ENCODE results near the gene ATF6. TPM values are rescaled to one million over a fixed set of nuclear protein-coding genes. Genes with fewer than 3 reads are reported as not detected.
"Not testable (repeated sequence)": the region's sequence is repeated elsewhere in the genome, so short reads cannot be mapped to it uniquely, and the experiment has no call there.

Gene ATF6, protein sequence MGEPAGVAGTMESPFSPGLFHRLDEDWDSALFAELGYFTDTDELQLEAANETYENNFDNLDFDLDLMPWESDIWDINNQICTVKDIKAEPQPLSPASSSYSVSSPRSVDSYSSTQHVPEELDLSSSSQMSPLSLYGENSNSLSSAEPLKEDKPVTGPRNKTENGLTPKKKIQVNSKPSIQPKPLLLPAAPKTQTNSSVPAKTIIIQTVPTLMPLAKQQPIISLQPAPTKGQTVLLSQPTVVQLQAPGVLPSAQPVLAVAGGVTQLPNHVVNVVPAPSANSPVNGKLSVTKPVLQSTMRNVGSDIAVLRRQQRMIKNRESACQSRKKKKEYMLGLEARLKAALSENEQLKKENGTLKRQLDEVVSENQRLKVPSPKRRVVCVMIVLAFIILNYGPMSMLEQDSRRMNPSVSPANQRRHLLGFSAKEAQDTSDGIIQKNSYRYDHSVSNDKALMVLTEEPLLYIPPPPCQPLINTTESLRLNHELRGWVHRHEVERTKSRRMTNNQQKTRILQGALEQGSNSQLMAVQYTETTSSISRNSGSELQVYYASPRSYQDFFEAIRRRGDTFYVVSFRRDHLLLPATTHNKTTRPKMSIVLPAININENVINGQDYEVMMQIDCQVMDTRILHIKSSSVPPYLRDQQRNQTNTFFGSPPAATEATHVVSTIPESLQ
- 10 to 100 TPM; 27.0 to 37.5 (median 32.4) TPM for polyA plus RNA-seq (ENCODE audit: insufficient read length in 4 of 4)

DNA sequence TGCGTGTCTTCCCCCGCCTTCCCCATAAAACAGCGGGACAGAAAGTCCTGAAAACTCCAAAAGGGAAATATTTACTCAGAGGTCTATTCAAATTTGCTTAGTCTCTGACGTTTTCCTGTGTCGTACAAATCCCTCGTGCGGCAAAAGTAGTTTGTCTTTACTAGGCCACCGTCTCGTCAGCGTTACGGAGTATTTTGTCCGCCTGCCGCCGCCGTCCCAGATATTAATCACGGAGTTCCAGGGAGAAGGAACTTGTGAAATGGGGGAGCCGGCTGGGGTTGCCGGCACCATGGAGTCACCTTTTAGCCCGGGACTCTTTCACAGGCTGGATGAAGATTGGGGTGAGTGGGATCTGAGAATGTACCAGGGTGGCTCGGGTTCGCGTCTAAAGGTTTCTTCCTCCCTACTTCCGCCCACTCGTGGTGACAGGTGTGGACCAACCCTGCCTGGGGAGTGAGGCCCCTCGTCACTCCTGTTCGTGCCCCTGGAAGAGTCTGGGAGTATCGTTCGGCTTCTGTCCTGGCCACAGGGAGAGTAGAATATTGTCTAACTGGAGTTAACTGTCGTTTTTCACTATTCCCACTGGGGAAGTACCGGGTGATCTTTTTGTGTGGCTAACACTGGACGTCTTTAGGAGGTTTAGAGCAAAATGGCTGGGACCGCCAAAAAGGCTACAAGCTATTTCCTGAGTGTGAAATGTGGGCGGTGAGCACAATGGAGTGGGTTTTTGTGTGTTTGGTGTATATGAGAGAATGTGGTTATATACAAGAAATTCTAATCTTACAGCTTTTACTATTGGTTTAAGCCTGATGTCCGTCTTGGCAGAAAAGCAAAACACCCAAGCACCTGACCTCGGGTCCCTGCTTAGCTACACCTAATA, at the start of gene ATF6:
TSS of gene ATF6 (plus strand) at position 219 of the 880 bp plus-strand sequence. CDS start at position 260, 41 bp downstream.
- DNase-seq (ENCODE audit: low read depth in 4 of 4, low spot score in 3 of 4) = peak; percentile 83 to 89 (median 86)

DNA sequence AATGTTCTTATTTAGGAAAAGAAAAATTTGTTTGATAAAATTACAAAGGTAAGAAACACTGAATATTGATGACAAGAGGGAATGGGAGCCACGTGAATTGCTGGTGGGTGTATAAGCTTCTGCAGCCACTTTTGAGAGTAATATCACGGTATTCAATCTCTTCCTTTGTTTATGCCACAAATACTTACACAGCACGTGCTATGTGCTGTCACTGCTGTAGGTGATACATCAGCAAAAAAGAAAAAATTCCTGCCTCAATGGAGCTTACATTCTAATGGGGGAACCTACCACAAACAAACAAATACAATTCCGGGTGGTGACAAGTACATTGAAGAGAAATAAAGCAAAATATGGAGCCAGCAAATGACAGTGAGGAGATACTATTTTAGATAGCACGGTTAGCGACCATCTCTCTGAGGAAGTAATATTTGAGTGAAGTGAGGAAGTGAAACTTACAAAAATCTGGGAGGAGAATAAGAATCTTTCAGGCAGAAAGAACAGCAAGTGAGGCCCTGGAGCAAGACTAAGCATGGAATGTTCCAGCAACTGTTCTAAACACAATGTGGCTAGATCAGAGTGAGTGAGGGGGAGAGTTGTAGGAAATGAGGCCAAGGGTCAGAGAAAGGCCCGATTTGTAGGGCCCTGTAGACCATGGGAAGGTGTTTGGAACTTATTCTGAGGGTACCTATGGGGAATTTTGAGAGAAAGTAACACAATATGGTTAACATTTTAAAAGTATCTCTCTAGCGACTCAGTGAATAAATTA, 47.4 kb upstream of the ATF6 start:
- no peak for DNase-seq (ENCODE audit: low read depth in 4 of 4, low spot score in 3 of 4)

DNA sequence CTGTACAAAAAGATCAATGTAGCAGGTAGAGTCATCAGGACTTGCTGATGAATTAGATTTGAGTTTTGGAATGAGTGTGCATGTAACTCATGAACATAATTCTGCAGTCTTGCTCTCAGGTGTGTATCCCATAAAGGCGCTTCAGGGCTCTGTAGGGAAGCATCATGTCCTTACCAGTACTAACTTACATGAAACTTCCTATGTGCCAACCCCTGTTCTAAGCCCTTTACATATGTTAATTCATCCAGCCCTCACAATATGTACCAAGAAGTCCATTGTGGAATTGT, 46.9 kb upstream of the ATF6 start:
- no peak for DNase-seq (ENCODE audit: low read depth in 4 of 4, low spot score in 3 of 4)

DNA sequence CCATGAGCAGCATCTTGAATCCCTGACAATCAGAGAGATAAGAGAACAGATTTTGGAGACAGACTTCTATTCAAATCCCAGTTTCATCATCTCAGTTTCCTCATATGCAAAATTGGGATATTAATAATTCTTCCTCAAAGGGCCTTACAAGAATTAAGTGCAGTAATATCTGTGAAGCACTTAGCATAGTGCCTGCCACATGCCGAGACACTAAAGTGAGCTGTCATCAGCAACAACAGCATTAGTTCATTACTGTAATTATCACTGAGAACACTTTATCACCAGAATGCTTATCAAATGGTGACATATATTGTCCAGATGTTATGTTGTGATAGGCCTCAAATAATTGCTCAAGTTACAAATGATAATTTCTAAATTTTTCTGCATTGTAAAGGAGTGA, 45.7 kb upstream of the ATF6 start:
- no peak for DNase-seq (ENCODE audit: low read depth in 4 of 4, low spot score in 3 of 4)

DNA sequence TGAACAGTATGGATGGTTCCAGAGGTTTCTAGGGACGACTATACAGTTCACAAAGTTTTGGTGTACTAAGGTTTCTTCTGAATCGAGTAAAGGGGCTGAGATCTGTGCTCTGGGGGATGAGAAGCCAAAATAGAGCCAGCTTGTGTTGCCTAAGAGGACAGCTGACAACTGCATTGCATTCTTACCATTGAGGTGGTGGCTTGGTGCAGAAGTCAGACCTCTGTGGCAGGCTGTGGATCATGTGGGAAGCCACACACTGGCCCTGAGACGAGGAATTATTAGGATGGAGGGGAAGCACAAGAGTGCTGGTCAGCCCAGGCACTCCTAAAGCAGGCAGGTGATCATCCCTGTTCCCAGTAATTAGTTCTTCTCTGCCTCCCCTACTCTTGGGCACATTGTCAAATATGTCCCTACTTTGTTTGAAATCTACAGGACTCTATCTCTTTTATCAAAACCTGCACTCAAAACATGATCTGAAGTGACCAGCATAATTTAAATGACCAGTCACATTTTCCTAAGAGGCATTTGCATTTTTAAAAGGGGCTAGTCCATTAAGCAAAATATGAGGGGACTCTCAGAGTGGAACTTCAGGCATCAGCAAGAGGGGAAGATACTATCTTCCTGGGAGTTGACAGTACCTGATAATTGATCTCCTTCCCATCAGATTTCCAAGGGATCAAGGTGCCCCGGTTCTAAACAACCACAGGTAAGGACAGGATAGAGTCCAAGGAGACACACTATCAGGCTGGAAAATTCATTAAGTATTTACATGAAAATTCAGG, 45.0 kb upstream of the ATF6 start, which contains the start of gene FCRLB:
TSS of gene FCRLB (plus strand) at position 589 of the 782 bp plus-strand sequence. CDS start 1,129 bp downstream, outside the sequence.
- no peak for DNase-seq (ENCODE audit: low read depth in 4 of 4, low spot score in 3 of 4)

DNA sequence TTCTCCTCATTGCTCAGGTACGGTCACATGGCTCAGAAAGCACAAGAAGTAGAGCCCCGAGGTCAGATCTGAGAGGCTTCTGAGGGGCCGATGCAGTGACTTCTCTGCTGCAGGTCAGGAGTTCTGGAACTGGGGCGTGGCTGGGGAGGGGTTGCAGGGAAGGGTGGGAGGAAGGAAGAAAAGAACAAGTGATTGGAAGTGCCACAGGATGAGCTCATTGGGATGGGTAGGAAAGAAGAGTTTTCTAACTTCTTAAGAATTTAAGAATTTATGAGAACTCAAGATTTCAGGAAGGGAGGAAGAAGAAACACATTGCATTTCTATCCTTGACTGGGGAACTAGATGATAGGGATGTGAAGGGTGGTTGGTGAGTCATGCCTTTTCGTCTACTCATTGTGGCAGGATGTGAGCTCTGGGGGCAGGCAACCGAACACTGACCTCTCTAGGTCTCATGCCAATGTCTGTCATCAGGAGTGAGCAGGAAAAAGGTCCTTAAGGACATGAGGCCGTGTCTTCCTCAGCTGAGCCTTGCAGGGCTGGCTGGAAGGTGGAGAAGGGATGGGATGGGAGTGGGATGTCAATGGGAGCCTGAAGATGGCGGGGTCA, 44.3 kb upstream of the ATF6 start:
- DNase-seq (ENCODE audit: low read depth in 4 of 4, low spot score in 3 of 4) = no peak

DNA sequence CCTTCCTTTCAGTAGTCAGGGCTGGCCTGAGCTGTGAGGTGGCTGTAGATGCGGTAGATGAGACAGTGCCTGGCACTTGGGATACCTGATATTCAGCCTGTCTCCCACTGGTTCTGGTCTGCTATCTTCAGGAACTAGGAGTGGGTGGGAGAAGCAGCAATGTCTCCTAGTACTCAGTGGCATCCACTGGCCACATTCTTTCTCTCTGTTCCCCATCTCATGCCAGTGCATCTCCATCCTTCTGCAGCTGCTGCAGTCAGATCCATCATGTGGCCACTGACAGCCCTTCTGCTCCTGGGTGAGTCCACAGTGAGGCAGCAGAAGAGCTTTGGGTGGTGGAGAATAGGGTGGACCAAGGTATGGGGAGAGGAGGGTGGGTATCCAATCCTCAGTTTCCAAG, 43.7 kb upstream of the ATF6 start:
- DNase-seq (ENCODE audit: low read depth in 4 of 4, low spot score in 3 of 4) = no peak

DNA sequence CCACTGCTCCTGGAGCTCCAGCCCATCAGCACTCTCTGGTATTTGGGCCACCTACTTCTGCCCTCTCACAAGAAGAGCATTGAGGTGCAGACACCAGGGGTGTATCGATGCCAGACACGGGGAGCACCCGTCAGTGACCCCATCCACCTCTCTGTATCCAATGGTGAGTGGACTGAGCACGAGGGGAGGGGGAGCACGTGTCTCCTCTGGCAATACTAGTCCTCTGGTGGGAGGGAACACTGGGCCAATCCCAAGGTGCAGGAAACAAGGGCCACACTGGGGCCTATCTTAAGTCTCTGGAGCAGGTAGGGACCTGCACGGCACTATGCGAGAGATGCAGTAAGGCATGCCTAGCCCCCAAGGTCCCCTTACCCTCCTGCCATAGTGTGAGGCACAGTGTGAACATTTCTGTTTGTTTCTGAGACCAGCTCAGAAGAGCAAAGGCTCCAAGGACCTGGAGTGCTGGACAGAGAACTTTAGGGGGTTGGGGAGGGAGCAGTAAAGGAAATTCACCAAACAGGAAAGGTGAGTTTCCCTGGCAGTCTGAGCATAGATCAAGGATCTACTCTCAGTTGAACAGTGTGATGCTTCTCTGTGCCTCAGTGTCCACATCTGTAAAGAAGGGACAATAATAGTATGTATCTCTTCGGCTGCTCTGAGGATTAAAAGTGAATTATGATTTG, 42.5 kb upstream of the ATF6 start:
- DNase-seq (ENCODE audit: low read depth in 4 of 4, low spot score in 3 of 4) = no peak

DNA sequence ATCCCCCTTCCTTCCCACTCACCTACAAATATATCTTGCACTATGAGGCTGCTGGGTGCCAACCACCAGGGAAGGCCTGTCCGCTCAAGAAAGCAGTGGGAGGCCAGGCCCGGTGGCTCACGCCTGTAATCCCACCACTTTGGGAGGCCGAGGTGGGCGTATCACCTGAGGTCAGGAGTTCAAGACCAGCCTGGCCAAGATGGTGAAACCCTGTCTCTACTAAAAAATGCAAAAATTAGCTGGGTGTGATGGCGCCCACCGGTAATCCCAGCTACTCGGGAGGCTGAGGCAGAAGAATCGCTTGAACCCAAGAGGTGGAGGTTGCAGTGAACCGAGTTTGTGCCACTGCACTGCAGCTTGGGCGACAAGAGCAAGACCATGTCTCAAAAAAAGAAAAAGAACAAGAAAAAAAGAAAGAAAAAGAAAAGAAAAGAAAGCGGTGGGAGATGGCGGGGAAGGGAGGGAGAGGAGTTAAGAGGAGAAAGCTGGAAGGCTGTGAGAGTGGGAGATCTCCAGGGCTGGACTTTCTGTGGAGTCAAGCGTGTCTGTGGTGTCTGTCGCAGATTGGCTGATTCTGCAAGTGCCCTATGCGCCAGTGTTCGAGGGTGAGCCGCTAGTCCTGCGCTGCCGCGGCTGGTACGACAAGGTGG, 40.7 kb upstream of the ATF6 start:
- not testable (repeated sequence) for DNase-seq (ENCODE audit: low read depth in 4 of 4, low spot score in 3 of 4)

DNA sequence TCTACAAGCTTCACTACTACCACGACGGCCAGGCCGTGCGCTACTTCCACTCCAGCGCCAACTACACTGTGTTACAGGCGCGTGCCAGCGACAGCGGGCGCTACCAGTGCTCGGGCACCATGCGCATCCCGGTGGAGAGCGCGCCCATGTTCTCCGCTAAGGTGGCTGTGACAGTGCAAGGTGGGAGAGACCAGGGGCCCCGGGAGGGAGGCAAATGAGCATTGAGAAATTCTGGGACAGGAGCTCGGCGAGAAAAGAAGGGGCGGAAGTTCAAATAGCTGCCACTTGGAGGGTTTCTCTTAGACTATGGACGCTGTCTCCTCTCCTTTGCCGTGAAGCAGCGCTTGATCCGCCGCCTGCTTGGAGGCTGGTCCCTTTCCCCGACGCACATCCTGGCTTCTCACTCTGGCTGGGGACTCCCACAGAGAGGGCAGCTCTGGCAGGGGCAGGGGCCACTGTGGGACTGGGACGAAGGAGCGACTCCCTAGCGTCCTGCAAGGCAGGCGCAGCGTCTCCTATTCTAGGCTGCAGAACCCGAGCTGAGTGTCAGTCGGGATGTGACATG, 40.1 kb upstream of the ATF6 start:
- DNase-seq (ENCODE audit: low read depth in 4 of 4, low spot score in 3 of 4) = peak in 2 of 4 donors; percentile 27 to 51

DNA sequence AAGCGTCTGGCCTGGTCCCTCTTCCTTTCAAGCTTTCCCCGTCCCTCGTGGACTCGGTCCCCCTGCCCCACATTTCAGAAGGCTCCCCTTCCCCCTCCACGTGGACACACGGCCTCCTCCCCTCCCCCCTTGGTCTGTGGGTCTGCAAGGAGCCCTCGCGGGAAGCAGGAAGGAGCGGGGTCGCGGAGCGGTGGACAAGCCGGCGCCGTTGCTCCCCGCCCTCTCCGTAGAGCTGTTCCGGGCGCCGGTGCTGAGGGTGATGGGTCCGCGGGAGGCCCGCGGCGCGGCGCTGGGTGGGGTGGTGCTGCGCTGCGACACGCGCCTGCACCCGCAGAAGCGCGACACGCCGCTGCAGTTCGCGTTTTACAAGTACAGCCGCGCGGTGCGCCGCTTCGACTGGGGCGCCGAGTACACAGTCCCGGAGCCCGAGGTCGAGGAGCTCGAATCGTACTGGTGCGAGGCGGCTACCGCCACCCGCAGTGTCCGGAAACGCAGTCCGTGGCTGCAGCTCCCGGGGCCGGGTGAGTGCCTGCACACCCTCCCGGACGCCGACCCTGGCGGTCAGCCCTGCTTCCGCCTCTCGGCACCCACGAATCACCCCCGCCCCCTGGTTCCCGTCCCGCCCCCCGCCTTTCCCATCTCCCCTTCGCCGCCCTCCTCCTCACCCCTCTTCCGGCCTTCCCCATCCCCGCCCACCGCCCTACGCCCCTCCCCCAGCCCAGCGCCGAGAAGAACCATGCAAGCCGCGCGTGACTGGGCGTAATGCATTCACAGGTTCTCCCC, 39.5 kb upstream of the ATF6 start:
- peak; percentile 67 to 82 (median 77) for DNase-seq (ENCODE audit: low read depth in 4 of 4, low spot score in 3 of 4)

DNA sequence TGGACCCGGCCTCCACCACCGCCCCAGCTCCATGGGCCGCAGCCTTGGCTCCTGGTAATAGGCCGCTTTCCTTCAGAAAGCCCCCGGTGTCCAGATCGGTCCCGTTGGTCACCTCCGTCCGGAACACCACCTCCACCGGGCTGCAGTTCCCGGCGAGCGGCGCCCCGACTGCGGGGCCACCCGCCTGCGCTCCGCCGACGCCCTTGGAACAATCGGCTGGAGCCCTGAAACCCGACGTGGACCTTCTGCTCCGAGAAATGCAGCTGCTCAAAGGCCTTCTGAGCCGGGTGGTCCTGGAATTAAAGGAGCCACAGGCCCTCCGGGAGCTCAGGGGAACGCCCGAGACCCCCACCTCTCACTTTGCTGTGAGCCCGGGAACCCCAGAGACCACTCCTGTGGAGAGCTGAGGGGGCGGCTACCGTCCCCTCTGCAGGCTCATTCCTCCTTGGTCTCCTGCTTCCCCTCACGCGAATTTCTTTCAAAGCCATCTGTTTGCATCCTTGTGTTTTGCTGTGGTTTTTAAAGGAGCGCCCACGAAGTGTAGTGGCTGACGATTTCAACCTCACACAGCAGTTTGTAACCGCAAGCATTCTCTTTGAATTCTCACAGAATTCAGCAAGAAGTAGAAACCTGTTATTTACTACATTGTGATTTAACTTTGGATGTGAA, 38.7 kb upstream of the ATF6 start:
- DNase-seq (ENCODE audit: low read depth in 4 of 4, low spot score in 3 of 4) = peak in 1 of 4 donors; percentile 29

DNA sequence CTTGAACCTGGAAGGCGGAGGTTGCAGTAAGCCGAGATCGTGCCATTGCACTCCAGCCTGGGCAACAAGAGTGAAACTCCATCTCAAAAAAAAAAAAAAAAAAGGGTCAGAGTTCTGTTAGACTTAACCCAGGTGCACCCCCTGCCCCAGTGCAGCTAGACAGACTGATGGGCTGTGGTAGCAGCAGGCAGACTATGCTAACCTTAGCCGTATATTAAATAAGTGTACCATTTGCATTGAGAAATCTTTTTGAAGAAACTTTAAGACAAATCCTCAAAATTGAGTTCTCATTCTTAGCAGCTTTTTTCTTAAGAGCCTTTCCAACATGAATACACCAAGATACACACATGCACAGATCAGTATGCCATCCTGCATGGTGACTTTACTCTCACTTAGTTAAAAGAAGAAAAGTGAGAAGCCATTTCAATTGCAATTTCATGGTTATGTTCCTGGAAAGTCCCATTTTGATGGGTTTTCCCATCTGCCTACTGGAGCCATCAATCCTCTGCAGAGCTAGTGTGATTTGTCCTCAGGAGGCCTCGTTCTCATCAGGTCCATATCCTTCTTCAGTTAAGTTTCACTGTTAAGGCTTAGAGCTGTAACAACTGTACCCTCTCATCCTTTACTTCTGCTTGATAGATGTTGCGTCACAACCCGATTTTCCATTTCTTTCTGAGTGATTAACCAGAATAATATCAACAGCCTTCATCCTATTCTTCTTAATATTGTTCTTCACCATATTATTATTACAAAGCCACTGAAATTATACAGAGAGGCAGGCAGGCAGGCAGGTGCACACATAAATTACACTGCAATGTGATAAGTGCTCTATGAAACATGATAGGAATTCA, 37.5 kb upstream of the ATF6 start:
- DNase-seq (ENCODE audit: low read depth in 4 of 4, low spot score in 3 of 4) = no peak

DNA sequence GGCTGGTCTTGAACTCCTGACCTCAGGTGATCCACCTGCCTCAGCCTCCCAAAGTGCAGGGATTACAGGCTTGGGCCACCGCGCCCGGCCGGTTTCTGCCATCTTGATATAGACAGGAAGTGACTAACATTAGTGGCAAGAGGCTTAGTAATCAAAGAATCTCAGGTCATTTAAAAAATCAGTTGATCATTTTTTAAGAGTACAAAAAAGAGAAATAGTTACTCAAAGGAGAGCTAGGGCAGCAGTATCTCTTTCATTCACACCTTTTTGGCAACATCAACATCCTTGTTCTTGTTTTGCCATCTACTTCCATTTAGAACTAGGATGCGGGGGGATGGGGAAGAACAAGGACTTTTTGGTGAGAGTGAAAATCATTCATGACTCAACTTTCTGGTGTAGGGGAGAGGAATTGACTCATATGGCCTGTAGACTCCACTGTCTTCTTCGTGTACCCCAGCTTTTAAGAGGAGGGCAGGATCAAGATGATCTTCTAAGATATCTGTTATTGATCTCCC, 36.0 kb upstream of the ATF6 start:
- DNase-seq (ENCODE audit: low read depth in 4 of 4, low spot score in 3 of 4) = no peak

DNA sequence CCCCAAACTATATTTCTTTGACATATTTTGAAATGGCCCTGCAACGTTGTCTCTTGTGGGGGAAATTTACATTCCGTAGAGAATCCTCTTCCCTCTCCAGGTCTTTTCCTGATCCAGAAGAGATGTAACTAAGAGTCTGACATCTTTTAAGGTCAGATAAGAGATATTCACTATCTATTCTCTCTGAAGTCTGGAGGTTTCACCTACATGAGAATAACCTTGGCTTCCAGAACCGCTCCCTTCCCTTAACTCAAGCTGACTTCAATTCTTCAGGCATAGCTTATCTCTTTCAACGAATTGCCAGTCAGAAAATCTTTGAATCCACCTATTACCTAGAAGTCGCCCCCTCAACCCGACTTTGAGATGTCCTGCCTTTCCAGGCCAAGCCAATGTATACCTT, 34.9 kb upstream of the ATF6 start:
- DNase-seq (ENCODE audit: low read depth in 4 of 4, low spot score in 3 of 4) = no peak
